DMS153 (cell line): ENCODE measurements around the gene LPCAT2.

ENCODE experiments used
- DNase-seq: peaks from one replicate; lab custom pipeline; 2025; lab: John Stamatoyannopoulos, UW

The LPCAT2 gene

DNA sequence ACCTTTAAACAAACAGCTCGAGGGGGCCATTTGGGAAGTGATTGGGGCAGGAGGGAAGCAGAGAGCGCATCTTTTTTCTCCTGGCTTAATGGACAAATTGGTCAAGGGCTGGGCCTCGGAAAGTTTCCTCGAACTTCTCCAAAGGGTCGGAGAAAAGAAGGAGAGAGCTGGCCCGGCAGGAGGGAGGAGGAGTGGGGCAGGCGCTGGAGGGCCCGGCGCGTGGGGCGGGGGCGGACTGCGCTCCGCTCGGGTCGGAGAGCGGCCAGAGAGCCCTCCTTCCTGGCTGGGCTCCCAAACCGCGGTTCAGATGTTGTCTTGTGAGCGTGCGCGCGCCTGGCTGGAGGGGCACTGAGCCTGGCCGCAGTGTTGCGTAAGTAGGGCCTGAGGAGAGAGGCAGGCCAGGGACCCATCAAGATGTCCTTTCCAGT is 28.6 kb upstream of the LPCAT2 start:
- DNase-seq: no peak

- DNase-seq: no peak
Observed at GRCh38 chr16:55481023-55481422, 27.8 kb upstream of the LPCAT2 start.

GRCh38 chr16:55482056-55482455 is 26.8 kb upstream of the LPCAT2 start:
- no peak for DNase-seq

- DNase-seq: no peak
Observed at GRCh38 chr16:55487048-55487803, 21.6 kb upstream of the LPCAT2 start.

- no peak for DNase-seq
Observed at GRCh38 chr16:55488306-55488705, 20.6 kb upstream of the LPCAT2 start.

- DNase-seq: no peak
Observed at GRCh38 chr16:55489119-55489955, 19.5 kb upstream of the LPCAT2 start.

DNA sequence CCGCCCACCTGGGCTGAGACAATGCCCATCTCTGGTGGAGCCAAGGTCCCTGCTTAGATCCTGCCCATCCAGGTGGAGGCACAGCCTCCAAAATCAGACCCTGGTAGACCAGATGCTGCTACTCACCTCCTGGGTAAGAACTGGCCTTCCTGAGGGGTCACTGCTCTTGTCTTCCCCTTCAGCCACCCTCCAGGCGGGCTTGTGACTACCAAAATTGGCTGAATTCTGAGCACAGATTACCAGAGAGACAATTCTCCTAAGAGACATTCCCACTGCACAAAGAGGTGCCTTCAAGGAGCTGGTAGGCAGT is 19.0 kb upstream of the LPCAT2 start:
- DNase-seq: no peak

- no peak for DNase-seq
Observed at GRCh38 chr16:55490301-55490700, 18.6 kb upstream of the LPCAT2 start.

GRCh38 chr16:55491691-55492090 is 17.2 kb upstream of the LPCAT2 start:
- no peak for DNase-seq

DNA sequence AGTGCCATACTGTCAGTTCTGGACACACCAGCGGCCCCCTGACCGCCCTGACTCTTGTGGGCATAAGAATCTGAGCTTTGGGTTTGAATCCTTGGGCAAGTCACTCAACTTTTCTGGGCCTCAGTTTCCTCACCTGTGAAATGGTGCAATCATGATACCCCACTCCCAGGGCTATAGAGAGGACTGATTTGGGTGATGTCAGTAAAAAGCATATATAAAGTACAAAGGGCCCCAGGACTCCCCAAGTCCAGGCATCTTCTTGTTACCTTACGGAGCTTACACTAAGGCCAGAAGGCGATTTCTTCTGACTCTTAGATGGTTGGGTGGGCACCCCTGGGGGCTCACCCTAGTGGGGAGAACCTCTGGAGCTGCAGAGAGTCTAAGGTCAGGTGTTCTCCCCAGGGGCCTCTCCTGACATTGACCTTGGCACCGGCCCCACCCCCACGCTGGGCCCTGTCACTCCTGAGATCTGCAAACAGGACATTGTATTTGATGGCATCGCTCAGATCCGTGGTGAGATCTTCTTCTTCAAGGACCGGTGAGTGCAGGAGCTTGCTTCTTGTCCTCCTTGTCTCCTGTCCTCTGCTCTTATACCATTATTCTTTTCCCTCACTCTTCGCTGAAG is 16.0 kb upstream of the LPCAT2 start:
- no peak for DNase-seq

GRCh38 chr16:55494994-55495421 is 13.9 kb upstream of the LPCAT2 start:
- peak; percentile 33 for DNase-seq

DNA sequence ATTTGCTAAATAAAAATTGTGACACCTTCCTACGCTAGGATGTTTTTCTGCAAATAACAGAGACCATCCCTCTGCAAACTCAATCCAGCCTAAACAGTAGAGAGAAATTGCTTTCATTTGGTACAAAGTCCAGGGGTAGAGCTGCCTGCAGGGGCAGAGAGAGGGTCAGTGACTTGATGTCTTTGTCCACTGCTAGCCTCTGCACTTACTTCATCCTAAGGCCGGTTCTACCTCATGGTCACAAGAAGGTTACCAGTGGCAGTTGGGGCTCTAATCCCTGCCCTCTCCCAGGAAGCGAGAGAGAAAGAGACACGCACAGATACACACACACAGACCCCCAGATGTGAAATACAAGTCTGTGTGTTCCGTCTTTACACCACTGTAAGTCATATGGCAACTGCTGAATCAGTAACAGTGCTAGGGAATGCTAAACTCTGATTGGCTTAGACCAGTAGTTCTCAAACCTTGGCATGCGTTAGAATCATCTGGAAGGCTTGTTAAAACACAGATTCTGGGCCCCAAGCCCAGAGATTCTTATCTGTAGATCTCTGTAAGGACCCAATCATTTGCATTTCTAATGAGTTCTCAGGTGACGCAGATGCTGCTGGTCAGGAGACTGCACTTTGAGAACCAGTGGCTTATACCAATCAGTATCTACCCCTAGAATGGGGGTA is 13.1 kb upstream of the LPCAT2 start:
- DNase-seq: peak; percentile 52

GRCh38 chr16:55496509-55497145 is 12.2 kb upstream of the LPCAT2 start:
- no peak for DNase-seq

GRCh38 chr16:55497558-55497957 is 11.3 kb upstream of the LPCAT2 start:
- no peak for DNase-seq

DNA sequence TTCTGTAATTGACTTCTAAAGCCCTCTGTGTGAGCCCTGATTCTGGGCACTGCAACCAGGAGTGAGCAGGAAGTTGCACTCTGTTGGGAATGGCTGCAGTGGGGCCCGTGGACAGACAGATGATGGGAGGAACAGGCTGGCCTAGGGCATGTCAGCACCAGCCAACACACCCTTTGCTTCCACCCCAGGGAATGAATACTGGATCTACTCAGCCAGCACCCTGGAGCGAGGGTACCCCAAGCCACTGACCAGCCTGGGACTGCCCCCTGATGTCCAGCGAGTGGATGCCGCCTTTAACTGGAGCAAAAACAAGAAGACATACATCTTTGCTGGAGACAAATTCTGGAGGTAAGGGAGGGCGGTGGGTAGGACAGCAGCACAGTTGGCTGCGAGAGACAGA is 10.8 kb upstream of the LPCAT2 start:
- no peak for DNase-seq

- no peak for DNase-seq
Observed at GRCh38 chr16:55499281-55499680, 9.6 kb upstream of the LPCAT2 start.

DNA sequence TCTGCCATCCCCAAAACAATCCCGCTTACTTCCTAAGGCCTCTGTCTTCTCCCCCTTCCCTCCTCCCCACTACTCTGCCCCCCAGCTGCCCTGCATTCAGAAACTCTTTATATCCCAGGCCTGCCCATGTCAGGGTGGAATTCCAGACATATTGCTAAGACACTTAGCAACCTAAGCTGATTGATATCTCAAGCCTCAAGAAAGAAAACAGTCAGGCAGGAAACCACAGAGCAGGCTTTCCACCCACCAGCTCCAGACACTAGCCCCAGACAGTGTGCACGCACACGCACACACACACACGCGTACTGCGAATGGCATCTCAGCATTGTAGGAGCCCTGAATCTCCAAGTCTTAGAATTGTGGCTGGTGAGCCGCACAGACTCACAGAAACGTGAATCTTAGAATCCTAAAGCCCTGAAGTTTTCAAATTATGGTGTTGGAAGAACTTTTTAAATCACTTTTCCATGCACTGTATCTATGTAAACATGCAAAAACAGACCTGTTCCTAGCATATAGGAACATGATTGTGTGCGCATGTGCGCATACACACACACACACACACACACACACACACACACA is 8.8 kb upstream of the LPCAT2 start:
- DNase-seq: no peak

DNA sequence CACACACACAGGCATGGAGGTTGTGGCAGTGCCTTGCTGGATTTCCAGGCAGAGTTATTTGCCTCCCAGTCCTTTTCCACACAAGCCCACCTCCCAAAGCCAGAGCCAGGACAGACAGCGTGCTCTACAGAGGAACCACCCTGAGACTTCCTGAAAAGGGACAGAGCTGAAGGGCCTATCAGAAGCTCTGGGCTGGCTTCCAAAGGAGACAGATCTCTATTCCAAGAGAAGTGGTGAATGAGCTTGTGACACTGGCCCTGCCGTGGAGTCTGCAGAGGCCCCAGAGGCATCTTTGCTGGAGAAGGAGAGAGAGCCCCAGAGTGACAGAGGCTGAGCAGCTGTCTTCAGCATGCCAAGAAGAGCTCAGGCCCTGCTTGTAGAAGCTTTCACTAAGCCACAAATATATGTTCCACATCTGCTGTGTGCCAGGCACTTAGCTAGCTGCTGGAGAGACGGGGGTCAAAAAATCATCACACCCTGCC is 8.3 kb upstream of the LPCAT2 start:
- no peak for DNase-seq

DNA sequence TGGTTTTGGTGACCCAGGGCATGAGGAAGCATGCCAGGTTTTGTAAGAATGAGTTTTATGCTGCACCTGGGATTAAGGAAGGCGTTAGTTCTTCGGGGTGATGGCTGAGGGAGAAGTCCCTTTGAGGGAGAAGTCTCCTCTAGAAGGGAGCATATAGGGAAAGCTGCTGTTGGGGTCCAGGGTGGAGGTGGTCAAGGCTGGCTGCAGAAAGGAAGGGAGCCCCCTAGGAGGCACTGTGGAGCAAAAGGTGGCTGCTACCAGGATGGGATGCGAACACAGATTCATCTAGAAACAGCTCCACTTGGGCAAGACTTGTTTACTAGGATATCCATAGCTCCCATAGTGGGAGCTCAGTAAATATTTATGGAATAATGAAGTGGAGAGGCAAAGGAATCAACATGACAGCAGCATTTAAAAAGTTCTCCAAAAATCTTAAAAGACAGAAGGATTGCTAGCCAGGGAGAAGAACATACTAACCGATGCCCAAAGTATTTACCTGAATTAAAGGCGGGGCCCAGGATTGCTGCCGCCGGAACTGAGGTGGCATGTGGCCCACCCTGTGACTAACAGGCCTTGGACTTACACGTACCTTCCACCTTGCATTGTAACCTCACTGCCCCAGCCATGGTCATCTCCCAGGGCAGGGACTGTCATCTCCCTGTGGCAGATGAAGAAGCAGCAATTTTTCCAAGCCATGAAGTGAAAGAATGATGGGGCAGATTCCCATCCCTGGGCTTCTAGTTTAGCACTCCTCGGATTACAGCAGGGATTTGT is 7.1 kb upstream of the LPCAT2 start:
- no peak for DNase-seq

DNA sequence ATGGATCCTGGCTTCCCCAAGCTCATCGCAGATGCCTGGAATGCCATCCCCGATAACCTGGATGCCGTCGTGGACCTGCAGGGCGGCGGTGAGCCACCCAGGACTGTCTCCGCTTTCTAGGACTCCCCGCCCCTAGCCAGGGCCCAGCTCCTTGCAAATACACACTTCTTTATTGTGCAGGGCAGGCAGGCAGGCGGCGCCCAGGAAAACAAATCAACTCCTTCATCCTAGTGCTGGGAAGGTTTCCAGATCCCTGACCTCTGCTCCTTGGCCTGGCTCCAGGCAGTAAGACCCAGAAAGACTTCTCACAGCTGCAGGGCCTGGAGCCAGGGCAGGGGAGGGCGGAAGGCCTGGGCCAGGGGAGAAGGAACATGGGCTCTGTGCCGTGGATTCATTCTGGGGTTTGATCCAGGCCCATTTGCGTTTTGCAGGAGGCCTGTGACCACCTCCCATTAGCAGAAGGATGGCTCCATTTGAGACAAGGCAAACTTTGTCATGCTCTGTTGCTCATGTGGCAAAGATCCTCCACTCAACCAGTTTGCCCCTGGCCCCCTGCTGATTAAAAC is 6.0 kb upstream of the LPCAT2 start:
- DNase-seq: peak; percentile 44
